NCI-H748 (cell line): ENCODE results near the gene SMYD4.
A peak's percentile ranks its signal among the peaks of the same experiment; 100 is the strongest.
"Not testable (repeated sequence)": the region's sequence is repeated elsewhere in the genome, so short reads cannot be mapped to it uniquely, and the experiment has no call there.

ENCODE experiments used
- DNase-seq: peaks from one replicate; lab custom pipeline; 2025; ENCODE audit not compliant: unreplicated experiment; lab: John Stamatoyannopoulos, UW

The SMYD4 gene, protein sequence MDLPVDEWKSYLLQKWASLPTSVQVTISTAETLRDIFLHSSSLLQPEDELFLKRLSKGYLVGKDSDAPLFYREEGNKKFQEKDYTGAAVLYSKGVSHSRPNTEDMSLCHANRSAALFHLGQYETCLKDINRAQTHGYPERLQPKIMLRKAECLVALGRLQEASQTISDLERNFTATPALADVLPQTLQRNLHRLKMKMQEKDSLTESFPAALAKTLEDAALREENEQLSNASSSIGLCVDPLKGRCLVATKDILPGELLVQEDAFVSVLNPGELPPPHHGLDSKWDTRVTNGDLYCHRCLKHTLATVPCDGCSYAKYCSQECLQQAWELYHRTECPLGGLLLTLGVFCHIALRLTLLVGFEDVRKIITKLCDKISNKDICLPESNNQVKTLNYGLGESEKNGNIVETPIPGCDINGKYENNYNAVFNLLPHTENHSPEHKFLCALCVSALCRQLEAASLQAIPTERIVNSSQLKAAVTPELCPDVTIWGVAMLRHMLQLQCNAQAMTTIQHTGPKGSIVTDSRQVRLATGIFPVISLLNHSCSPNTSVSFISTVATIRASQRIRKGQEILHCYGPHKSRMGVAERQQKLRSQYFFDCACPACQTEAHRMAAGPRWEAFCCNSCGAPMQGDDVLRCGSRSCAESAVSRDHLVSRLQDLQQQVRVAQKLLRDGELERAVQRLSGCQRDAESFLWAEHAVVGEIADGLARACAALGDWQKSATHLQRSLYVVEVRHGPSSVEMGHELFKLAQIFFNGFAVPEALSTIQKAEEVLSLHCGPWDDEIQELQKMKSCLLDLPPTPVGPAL

DNA sequence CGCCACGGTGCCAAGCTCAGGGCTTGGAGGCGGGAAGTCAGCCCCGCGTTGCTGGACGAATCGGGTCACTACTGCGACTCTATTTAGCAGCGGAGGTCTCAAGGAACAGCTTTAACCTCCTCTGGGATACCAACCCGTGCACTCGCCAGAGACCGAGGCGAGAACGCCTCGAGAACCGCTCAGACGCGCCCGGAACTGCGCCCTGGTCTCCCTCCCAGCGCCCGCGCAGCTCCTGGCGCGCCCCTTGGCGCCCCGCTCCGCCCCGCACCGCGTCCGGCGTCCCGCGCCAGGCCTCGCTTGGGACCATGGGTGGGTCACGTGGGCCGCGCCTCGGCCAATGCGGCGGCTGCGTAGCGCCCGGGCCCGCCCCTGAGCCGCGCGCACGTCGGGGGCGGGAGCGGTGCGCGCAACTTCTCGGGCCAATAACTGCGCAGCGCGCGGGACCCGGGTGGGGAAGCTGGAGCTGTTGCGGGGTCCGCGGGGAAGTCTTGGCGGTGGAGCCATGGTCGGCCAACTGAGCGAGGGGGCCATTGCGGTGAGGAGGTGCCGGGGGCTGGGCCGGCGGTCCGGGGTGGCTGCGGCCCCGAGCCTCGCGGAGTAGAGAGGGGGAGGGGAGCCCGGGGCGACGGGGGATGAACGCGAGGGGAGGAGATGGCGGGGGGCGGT is at the start of gene SMYD4, which contains the start of gene RPA1:
SMYD4 (minus strand) TSS at position 311 of the 666 bp plus-strand sequence. CDS start 1,908 bp downstream, outside the sequence.
RPA1 (plus strand) TSS at position 414 of the 666 bp plus-strand sequence; CDS start at position 503, 89 bp downstream.
- DNase-seq = peak; percentile 93

DNA sequence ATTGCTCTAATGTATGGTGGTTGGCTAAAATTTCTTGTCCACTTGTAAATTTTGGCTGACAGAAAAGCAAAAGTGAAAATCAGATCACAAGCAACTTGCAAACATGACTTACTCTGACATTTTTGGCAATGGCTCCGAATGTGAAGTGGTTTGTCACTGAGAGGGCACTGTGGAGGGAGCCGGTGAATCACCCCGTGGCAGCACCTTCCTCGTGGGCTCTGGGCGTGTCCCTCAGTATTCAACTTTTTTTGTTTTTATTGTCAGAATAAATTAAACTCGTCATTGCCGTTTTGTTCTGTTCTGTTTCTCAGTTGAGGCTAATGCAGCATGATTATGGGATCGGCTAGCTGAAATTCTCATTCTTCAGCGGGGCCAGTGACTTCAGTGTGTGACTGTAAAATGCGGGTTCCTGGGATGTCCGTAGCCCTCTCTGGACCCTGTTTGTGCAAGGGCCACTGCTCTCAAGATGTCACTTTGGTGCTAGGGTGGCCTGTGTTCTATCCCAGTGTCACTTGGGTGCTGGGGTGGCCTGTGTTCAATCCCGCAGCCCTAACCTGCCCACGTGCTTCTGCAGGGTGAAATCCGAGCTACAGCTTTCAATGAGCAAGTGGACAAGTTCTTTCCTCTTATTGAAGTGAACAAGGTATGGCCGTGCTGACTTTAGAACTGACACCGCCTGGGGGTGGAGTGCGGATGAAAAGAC is 48.9 kb upstream of the SMYD4 start:
- DNase-seq = no peak

DNA sequence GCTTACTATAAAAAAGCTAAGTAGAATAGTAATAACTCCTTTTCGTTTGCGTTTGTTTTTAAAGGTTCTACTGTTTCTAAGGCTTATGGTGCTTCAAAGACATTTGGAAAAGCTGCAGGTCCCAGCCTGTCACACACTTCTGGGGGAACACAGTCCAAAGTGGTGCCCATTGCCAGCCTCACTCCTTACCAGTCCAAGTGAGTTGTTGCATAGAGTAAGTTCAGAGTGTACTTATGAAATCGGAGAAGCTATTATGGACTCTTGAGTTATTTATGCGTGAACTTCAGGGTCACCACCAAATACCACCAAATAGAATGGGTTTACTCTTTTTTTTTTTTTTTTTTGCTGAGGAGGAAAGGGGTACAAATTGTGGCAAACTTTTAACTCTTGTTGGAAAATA is 45.9 kb upstream of the SMYD4 start:
- DNase-seq = no peak

DNA sequence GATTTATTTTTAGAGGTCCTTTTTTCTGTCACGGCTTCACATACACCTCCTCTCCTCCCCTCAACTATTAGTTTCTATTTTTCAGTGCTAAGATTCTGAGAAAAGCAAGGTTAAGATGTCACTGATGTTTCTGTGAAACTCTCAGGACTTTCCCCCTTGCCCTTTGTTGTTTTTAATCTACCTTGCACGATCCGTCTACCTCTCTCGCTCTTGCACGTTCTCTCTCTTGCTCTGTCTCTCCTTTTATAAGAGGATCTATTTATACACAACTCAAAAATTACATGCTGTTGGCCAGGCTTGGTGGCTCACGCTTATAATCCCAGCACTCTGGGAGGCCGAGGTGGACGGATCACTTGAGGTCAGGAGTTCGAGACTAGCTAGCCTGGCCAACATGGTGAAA is 43.7 kb upstream of the SMYD4 start:
- no peak for DNase-seq

DNA sequence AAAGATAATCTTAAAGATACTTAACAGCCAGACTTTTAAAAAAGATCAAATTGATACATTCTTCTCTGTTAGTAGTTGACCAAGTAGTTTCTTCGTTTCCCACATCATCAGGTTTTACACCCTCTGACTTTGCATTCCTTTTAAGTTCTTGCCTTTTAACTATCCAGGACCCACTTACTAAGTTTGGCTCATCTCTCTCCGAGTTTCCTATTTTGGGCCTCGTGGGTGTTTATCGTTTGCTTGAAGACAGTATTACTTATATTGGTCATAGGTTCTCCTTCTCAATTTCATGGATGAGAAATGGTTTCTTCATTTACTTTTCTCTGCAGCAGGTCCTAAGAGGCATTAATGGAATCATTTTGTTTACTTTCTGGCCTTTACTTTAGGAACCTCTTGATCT is 43.3 kb upstream of the SMYD4 start:
- no peak for DNase-seq

DNA sequence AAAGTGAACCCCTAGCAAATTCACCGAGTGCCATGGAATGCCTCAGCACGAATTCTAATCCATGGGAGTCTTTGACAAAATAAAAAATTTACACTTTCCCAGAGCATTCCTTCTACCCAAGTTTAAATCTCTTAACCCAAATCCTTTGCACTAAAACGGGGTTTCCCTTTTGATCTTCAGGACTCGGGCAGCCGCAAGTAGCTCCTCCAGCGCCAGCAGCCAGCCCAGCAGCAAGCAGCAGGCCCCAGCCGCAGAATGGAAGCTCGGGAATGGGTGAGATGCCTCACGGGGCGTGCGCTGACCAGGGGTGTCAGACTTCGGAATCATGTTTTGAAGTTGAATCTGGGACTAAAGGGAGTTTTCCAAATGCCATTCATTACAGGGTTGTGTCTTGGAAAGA is 42.6 kb upstream of the SMYD4 start:
- DNase-seq = no peak

DNA sequence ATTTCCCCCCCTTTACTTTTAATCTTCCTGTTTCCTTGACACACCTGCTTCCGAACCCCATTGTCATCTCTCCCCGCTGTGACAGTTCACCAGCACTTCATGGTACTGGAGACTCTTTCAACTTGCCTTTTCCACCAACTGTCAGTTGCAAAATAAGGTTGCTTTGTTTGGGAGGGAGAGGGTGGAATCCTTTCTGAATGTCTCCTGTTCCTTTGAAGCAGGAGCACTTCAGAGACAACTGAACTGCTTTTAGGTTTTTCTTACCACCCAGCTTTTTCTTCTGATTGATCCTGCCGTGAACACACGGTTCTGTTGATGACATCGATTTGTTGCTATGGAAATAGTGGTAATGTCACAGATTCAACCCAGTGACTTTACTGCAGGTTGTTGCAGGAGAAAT is 42.1 kb upstream of the SMYD4 start:
- no peak for DNase-seq

DNA sequence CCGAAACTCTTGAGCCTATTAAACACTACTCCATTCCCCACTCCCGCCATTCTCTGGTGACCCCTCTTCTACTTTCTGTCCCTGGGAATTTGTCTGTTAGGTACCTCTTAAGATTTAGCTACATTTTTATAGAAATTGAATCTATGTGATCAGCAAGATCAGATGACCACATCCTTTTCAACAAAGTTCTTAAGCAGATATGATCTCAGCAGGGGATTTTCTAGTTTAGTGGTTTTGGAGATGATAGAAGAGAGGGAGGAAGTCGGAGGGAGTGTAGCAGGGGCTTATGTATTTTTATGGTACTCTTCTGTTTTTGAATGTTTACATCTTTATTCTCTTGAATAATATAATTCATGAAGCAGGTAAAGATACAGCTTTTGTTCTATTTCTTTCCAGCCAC is 40.9 kb upstream of the SMYD4 start:
- no peak for DNase-seq

DNA sequence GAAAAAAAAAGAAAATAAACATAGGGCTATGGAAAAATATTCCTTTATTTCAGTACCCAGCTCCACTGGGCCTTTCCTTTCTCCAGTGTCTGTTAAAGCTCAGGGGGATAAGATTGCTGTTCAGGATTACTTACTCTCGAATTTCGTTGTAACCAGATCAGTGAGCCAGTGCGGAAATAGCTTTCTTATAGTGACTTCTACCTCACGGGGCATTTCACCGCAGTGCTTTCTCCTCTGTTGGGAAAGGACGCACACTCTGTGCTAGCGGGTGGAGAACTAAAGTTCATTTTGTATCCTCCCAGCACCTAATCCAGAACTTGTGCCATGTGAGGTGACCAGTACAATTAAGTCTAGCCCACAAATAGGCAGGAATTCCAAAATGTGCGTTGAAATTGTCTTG is 38.4 kb upstream of the SMYD4 start:
- no peak for DNase-seq

DNA sequence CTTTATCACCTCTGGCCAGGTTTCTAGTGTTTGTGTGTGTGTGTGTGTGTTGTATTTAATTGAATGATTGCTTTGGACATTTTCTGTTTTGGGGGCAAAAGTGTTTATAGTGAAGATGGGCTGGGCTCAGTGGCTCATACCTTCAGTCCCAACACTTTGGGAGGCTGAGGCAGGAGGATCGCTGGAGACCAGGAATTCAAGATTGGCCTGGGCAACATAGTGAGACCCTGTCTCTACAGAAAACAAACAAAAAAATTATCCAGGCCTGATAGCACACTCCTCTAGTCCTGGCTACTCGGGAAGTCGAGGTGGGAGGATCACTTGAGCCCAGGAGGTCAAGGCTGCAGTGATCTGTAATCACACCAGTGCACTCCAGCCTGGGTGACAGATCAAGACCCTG is 37.6 kb upstream of the SMYD4 start:
- DNase-seq = no peak

DNA sequence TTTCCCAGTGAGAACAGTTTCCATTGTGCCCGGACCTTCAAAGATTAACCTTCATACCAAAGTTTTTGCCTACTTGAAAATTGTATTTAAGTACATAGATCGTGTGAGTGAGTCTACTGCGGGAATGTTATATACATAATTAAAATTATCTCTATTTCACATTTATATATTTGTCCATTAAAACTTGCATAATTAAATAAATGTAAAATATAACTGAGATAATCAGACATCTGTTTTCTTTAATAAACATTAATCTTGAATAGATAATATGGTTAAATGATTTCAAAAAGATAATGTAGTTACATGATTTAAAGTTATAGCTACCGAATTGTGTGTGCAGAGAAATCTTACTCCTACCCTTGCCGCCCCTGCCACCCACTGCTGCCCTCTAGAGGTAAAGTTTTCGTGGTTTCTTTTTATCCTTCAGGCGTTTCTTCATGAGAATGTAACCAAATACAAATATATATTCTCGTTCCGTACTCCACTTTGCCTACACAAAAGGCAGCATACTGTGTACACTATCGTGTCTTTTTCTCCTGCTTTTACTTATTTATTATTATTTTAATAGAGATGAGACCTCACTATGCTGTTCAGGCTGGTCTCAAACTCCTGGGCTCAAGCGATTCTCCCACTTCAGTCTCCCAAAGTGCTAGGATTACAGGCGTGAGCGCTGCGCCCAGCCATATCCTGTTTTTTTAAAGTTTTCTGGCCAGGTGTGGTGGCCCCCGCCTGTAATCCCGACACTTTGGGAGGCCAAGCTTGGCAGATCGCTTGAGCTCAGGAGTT is 35.7 kb upstream of the SMYD4 start:
- peak; percentile 47 for DNase-seq

DNA sequence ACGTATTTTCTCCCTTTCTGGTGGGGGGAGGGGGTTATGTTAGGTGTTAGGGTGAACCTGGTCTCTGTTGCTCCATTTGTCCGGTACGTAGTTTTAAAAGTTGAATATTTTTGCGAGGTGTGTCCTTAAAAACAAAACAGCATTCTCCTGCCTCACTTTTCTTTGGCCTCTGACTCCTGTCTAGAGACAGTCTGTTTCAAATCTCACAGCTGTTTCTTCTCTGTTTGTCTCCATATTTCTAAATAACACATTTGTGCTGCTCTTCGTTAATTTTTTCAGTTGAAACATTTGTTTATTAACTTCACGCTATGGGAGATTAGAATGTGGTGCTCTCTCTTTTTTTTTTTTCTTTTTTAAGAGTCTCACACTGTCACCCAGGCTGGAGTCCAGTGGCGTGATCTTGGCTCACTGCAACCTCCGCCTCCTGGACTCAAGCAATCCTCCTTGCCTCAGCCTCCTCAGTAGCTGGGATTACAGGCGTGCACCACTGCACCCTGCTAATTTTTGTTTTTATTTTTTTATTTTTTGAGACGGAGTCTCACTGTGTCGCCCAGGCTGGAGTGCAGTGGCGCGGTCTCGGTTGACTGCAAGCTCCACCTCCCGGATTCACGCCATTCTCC is 31.8 kb upstream of the SMYD4 start:
- no peak for DNase-seq

DNA sequence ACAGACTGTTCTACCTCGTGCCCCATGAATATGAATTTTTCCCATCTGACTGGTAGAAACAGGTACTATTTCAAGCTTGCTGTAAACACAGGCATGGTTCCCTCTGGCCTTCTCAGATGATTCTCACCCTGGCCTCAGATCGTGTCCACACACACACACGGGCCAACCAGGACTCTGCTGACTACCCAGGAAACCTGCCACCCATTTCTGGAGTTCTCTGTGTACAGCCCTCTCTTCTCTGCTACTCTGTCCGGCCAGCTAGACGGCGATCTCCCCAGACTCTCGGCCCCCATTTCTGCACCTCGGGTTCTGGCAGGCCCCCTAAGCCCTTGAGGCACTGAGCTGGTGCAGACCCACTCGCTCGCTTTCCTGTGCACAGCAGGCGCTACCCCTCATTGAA is 31.3 kb upstream of the SMYD4 start:
- no peak for DNase-seq

DNA sequence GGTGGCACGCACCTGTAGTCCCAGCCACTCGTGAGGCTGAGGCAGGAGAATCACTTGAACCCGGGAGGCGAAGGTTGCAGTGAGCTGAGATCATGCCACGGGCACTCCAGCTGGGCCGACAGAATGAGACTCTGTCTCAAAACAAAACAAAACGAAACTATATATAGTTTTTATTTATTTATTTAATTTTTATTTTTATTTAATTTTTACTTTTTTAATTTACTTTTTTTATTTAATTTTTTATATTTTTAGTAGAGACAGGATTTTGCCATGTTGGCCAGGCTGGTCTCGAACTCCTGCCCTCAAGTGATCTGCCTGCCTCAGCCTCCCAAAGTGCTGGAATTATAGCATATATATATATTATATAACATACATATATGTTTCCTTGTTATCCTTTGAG is 26.8 kb upstream of the SMYD4 start:
- DNase-seq = not testable (repeated sequence)

DNA sequence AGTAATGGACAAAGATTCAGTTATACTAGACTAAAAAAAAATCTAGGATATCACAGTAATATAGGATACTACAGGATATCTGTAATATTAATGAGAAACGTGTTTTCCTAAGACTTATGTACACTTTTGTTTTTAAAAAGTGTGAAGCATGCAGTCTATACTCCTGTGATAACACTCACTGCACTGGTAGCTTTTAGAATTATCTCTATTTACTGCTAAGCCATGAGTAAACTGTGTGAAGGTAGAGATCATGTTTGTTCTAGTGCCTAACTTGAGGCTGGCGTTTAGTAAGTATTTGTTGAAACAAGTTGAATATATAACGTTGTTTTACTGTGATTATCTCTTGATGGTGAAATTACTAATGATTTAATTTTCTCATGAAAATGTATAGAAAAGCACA is 24.0 kb upstream of the SMYD4 start:
- DNase-seq = no peak

DNA sequence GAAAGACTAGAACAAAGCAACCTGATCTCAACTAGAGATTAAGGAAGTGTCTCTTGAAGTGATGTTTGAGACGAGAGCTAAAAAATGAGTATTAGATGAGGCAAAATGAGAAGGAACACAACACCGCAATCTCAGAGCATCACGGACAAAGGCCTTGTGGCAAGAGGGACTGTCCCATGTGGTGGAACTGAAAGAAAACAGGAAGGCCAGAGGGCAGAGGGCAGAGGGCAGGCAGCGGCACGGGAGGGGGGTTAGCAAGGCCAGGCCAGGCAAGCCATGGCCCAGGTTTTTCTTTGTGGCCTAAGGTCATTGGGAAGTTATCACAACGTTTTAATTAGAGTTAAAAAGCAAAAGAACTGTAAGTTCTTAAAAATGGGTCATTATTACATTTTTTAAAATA is 22.6 kb upstream of the SMYD4 start:
- no peak for DNase-seq

DNA sequence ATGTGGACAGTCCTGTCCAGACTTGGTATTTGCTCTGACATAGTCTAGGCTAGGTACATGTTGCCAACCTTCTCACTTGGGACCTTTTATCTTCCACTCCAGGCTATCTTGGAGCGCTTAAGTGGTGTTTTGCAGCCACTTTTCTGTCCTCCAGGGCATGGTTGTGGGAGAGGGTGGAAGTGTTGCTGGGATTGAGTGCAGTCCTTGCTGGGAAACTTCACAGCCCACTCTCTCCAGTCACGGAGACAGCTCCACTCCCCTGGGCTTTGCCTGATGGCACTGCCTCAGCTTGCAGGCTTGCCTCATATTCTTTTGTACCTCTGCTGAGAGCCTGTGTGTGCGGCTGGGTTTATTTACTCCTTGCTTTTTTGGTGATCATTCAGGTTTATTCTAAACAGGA is 17.5 kb upstream of the SMYD4 start:
- no peak for DNase-seq

DNA sequence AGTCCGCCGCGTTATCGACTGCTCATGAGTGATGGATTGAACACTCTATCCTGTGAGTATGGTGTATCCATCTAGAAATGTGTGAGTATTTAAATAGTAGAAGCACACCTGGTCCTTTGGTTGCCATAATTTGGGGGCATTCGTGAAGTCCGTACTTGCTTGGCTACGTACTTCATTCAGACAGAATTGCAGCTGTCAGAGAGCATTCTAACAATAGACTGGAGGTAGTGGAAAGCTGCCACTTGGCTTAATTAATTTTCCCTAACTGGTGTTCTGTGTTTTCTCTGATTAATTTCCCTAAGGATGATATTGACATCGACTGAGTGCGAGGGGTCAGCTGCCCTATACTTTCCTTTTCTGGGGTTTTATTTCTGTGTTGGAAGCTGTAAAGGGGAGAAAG is 14.2 kb upstream of the SMYD4 start:
- DNase-seq = no peak

DNA sequence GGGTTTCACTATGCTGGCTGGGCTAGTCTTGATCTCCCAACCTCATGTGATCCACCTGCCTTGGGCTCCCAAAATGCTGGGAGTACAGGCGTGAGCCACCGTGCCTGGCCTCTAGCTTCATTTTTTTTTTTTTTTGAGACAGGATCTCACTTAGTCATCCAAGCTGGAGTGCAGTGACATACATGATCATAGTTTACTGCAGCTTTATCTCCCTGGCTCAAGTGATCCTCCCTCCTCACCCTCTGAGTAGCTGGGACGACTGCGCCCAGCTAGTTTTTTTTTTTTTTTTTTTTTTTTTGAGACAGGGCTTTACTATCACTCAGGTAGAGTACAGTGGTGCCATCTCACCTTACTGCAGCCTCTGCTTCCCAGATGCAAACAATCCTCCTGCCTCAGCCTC is 9.8 kb upstream of the SMYD4 start:
- no peak for DNase-seq
